Measurements from ENCODE around the gene GCHFR.
A peak's percentile ranks its signal among the peaks of the same experiment; 100 is the strongest.

Gene GCHFR

DNA sequence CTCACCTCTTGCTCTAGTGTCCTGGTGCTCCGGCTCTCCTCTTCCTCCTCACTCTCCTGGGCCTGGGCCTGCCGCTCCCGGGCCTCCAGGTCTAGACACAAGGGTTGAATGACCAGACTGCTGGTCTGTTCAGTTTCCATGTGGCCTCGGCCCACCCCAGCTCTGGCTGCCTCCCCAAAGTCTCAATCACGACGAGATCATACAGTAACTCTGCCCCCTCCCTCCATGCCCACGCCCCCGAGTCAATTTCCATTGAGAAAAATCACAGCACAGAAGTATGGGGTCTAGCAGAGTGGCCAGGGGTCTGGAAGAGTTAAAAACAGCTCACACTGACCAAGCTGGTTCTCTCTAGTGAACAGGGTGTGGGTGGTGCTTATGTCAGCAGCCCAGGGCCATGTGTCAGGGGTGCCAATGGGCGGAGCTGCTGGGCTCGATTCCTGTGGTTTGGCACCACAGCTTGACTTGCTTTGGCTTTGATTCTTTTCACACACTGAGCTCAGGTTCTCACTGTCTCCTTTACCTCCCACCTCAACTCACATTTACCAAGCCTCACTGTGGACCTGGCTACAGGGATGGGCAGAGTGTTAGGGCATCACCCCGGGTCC lies 12.8 kb downstream of the GCHFR start:
- DNase-seq: peak; percentile 70 to 79 (median 72)

DNA sequence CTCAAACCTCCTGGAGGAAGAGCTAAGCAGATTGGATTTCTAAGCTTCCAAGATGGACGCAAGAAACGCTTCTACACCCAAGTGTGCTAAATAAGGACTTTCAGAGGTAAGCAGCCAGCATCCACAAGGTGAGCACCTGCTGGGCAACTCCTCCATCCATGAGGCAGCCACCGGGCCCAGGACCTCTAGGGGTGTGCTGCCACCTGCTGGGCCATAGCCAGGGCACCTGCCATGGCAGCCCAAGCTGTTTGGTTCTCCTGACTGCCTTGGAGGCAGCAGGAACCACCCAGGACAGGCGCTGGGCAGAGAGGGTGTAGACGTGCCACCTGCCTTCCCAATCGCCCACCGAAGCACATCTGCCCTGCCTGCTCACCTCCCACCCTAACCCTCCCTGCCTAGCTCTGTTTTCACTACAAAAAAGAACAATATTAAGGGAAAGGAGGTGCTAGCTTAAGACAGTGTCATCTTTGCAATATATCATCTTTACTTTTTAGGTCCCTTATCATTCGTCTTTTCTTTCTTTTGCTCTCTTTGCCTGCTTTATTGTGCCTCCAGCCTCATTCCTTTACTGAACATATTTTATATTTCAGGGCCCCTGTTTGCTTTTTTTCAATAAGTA lies 18.9 kb downstream of the GCHFR start:
- peak; percentile 64 to 78 (median 66) for DNase-seq

DNA sequence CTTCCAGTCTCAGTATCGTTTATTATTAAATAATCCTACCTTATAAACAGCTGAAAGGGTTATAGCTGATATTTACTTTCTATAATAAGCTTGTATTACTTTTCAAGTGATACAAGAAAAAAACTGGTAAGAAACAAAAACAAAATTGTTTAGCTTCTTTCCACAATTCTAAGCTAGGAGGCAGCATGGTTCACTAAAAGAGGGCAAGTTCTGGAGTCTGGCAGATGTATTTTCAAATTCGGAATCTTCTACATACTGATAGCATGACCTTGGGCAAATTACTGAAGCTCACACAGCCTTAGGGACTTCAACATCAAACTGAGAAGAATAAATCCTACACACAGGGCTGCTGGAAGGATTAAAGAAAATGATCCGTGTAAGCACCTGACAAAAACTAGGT lies 21.3 kb downstream of the GCHFR start:
- no peak for DNase-seq

DNA sequence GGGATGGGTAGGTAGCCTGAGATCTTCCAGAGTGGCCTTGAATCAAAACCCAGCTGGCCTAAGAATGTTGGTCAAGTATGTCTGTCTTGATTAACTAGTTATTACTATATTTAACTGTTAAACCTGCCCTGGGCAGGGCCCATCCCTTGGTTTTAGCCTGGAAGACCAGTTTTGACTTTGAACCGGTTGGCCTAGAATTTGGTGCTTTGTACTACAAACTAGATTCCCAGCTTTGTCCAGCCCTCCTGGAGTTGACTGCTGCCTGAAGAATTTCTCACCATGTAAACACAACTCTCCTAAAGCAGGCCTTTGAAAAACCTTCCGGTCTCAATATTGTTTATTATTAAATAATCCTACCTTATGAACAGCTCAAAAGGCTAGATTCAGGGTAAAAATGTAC lies 21.9 kb downstream of the GCHFR start:
- DNase-seq: no peak

DNA sequence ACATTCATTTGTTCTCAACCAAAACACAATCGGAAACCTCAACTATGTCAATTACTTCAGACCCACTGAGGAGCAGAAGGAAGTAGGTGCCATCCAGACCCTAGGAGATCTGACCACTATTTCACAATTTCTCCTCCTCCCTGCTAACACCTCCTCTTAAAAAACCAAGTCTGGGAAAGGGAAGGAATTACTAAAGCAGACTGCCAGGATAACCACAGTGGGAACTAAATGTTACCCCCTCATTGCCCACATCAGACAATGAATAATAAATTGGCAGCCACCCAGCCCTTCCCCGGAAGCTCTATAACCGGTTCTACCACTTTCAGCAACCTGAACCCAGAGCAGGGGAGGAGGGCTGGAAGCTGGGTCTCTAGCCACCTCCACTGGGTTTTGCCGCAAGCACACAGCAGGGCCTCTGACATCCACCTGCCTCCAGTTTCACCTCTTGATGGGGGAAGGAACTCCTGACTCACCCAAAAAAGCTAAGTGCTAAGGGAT lies 23.5 kb downstream of the GCHFR start:
- peak in 1 of 3 donors; percentile 50 for DNase-seq

DNA sequence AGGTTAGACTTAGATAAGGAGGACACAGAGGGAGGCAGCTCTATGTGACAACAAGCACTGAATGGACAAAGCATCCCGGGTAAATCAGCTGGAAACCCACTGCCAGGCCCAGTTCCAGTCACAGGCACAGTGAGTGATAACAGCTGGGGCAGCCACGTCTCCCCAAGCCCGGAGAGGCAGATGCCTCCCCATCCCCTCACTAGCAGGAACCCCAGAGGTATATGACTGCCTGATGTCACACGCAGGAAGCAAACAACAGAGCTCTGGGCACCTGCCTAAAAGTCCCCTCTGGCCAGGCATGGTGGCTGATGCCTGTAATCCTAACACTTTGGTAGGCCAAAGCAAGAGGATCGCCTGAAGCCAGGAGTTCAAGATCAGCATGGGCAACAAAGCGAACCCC lies 24.1 kb downstream of the GCHFR start:
- DNase-seq: no peak

DNA sequence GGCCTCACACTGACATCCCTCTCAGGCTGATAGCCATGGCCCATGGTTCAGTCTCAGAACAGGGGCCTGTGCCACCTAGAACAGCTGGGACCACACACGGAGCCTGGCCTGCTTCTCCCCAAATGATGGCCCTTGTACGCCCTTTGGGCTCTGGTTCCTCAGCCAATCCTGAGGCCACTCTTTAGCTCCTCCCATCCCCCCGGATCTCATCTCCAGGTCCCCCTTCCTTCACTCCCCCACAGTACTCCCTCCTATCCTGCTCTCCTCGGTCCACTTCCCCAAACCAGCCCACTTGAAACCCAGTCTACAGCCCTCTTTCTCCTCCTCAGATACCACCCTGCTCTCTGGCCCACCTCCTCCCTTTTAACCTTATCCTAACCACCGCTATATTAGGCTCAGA lies 25.3 kb downstream of the GCHFR start:
- no peak for DNase-seq

DNA sequence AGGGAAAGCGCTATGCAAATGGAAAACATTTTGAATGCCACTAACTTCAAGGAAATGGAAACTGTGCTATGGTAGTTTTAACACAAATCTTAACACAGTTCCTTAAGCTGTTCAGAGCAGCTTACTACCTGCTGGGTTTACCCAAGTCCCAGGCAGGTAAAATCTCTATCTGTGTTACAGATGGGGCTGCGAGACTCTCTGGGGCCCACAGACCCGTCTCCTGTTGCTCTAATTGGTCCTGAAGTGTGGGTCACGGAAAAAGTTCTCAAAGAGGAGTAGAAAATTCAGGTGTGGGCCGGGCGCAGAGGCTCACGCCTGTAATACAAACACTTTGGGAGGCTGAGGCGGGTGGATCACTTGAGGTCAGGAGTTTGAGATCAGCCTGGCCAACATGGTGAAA lies 26.1 kb downstream of the GCHFR start:
- no peak for DNase-seq

DNA sequence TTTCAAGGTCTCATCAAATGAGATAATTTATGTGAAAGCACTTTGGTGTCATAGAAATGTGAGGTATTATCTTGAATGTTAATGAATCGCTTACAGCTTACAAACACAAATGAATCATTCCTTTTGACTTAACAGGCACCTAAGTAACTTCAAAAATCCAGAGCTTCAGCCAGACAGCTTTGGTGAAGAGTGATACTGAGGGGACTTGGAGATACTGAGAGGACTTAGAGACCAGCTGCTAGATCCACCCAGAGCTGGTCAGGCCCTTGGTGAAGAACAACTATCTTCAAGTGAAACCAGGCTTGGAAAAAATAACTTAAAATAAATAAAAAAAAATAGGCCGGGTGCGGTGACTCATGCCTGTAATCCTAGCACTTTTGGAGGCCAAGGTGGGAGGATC lies 26.9 kb downstream of the GCHFR start:
- no peak for DNase-seq

DNA sequence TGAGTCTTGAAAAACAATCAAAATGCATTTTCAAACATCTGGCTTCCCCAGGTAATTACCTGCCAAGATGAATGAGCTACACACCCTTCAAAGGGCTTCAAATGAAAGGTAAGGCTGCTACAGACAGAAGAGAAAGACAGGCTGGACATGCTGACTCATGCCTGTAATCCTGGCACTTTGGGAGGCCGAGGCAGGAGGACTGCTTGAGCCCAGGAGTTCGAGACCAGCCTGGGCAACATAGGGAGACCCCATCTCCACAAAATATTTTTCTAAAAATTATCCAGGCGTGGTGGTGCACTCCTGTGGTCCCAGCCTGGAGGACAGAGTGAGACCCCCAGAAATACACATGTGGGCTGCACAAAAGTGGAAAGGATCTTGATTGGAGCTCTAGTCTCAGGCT lies 28.5 kb downstream of the GCHFR start:
- DNase-seq: no peak

DNA sequence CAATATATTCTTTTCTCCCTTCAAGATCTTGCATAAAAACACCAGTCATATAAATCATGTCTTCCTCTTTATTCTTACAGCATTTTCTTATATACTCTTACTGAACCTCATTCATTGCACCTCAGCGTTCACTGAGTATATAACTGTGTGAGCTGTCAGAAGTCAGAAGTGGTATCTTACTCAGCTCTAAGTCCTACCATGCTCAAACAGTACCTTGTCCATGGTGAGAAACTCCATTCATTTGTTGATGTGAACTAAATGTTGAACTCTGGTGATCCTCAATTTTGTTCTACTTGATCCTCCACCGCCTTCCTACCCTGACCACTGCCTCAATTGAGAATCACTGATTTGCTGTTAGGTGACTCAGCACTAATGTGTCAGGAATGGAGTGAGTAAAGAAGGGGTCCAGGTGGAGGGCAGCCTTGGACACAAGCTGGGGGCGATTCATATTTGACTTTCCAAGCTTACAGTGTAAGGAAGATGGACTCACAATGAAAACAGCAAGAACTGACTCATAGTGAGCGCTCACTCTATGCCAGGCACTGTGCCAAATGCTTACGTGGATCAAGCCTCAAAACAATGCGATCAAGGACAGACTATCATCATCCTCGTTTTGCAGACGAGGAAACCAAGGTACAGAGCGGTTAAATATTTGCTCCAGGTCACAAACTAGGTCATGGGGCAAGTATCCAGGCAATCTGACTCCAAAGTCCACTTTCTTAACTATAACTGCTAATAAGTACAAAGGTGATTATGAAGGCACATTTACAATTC lies 29.5 kb downstream of the GCHFR start:
- peak; percentile 67 to 79 (median 68) for DNase-seq

DNA sequence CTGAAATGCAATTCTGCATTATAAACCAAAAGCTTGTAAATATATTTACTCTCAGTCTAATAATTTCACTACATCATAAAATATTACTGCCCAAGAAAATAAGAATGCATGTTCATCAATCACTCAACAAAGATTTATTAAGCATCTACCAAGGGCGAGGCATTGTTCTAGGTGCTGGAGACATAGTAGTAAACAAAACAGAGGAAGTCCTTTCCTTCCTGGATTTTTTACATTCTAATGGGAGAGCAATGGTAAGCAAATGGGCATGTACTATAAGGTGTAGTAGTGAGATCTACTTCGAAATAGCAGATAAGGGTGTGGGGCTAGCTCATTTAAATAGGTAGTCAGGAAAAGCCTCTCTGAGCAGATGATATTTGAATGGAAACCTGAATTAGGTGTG lies 32.2 kb downstream of the GCHFR start:
- no peak for DNase-seq

DNA sequence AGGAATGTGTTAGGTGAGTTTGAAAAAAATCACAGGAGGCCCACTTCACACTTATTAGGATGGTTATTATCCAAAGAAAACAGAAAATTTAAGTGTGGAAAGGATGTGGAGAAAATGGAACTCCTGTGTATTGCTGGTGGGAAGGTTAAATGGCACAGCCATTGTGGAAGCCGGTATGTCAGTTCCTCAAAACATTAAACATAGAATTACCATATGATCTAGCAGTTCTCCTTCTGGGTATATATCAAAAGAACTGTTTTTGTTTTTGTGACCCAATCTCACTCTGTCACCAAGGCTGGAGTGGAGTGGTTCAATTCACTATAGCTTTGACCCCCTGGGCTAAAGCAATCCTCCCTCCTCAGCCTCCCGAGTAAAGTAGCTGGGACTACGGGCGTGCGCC lies 32.6 kb downstream of the GCHFR start:
- peak; percentile 31 to 44 (median 31) for DNase-seq

DNA sequence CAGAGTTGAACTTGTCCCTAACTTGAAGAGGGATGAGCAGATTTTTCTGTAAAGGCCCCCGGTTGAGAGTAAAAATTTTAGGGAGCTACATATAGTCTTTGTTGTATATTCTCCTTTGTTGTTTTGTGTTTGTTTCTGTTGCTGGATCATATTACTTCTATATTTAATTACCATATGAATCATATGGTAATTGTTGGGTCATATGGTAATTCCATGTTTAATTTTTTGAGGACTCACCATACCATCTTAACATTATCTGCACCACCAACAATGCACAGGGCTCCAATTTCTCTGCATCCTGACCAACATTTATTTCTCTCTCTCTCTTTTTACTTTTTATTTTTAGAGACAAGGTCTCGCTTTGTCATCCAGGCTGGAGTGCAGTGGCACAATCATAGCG lies 35.7 kb downstream of the GCHFR start:
- DNase-seq: no peak

DNA sequence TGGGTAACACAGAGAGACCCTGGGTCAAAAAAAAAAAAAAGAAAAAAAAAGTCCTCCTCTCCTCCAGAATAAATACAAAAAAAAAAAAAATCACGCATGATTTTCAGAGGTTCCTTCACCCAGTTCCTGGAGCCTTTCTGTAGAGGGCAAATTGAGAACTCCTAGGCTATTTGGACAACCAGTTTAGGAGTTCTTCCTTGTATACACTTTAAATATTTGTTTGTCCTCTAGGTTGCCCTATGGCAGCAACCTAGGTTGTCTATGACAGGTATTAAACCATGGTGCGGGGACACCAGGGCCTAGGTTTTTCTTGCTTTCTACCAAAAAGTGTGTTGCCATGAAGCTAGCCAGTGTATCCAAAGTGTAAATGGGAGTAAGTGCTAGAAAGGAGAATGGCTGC lies 39.2 kb downstream of the GCHFR start:
- DNase-seq: no peak

DNA sequence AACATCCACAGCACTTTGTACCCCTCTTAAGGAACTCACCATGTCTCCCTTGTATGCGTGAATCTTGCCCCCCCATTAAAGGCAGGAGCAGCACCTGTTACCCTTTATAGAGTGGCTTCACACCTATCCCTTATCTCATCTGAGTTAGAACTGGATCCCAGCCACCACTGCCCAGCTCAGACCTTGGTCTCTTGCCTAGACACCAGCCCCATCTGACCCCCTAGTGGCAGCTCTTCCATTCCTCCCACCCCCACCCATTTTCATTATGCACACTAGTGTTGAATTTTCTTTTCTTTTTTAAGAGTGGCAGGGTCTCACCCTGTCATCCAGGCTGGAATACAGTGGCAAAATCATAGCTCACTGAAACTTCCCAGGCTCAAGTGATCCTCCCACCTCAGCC lies 39.8 kb downstream of the GCHFR start:
- no peak for DNase-seq

DNA sequence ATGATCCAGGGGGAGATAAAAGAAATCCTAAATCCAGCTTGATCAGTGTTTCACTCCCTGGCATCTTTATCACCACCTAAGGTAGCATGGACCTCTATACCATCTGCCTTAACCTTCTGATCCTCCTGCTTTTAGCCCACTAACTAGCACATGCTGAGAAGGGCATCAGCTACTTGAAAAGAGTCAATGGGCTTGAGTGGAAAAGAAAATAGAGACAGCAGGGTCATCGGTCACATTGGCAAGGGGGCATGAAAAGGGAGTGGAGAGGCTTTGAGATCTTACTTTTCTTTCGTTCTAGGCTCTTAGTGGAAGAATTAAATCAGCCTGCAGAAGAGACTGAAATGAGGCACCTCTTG lies 42.8 kb downstream of the GCHFR start:
- DNase-seq: no peak

DNA sequence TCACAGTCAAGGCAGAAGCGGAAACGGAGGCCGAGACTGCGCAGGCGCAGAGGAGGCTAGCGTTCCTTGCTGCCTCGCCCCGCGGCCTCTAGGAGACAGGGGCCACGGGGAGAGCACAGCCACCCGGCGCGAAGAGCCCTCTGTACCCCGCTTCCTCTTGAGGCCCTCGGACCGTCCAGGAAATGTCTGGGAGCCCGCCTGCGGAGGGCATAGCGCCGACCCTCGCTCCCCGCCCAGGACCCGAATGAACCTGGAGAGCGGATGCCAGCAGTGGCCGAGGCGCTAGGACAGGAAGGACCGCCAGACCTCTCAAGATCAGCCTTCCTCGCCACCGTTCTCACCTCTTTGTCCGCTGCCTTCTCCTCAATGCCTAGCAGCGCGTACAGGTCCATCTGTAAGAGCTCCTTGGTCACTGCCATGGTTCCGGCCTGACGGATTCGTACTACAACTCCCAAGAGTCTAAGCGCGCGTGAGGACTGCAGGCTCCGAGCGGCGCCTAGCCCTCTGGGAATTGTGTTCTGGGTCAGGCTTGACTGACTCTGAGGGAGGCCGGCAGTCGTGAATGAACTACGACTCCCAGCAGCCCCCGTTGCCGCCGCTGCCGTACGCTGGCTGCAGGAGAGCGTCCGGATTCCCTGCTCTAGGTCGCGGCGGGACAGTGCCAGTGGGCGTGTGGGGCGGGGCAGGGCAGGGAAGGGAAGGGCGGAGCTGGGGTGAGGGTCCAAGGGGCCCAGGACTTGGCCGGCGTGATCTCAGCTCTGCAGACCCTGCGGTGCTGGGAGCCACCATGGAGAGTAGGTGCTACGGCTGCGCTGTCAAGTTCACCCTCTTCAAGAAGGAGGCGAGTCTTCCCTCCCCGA lies 43.4 kb downstream of the GCHFR start, which contains the start of the genes DNAJC17 and ZFYVE19:
Gene DNAJC17 (minus strand): TSS at position 446 of the 860 bp plus-strand sequence. CDS start 27 bp downstream, at position 419.
Gene ZFYVE19 (plus strand): TSS at position 62 of the 860 bp plus-strand sequence. CDS start 501 bp downstream, at position 563.
- peak; percentile 98 to 99 (median 99) for DNase-seq

DNA sequence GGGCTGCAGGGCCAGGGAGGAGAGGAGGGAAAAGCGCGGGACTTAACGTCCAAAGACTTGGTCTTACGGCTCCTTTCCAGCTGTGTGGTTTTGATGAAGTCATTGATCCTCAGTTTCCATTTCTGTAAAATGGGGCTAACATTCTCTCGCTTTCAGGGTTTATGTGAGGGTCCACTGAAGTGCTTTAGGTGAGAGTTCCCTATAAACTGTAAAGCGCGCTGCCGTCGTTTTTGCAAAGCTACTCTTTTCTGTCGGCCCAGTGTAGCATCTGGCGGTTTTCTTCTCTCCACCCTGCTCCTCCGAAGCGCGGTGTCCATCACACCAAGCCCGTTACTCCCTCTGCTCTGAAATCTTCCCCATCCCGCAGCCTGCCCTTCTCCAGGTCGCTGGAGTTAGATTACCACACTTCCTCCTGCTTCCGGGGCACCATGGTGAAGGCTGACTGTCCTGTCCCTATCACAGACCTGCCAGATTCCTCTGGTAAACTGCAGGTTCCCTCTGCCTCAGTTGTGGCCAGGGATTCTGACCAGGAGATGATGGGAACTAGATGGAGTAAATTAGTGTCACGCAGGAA lies 44.1 kb downstream of the GCHFR start:
- DNase-seq: peak in 1 of 3 donors; percentile 29

DNA sequence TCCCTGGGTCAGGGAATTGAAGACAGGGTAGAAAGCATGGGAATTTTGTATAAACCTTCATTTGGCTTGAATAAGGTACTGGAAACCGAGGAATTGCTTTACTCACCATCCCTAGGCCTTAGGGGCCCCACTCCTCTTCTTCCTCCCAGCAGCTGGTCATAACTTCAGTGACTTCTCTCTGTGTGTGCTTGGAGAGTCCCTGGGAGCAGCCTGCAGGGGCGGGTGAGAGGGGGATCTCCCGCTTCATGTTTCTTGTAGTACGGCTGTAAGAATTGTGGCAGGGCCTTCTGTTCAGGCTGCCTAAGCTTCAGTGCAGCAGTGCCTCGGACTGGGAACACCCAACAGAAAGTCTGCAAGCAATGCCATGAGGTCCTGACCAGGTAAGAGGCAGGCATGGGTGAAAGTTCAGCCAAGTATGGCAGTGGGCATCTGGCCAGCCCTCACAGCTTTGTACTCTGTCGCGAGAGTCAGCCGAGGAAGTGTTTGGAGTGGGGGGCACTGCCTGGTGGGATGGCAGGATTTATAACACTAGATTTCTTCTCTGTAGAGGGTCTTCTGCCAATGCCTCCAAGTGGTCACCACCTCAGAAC lies 45.1 kb downstream of the GCHFR start:
- DNase-seq: peak; percentile 45 to 57 (median 51)

DNA sequence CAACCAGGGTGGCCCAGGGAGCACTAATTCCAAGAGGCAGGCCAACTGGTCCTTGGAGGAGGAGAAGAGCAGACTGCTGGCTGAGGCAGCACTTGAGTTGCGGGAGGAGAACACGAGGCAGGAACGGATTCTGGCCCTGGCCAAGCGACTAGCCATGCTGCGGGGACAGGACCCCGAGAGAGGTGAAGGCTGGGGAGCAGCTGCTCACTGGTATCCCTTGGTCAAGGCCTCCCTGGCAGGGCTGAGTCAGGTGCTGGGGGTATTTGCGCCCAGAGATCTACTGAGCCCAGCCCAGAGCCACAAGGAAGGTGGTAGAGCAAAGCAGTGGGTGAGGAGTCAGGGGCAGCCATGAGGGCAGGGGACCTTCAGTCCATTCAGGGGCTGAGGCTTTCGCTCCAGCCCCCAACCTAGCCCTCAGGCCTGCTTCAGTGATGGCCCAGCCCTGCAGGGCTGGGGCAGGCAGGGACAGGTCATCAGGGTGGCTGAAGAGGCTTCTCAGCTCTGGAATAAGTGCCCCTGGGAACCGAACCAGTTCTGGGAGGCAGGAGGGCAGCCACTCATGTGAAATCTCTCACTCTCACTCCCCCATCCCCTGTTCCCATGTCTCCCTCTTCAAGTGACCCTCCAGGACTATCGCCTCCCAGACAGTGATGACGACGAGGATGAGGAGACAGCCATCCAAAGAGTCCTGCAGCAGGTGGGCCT lies 49.0 kb downstream of the GCHFR start:
- no peak for DNase-seq

Measured in suppressor macrophage treated with lipopolysaccharide for 1 hour (primary cell).